GM12874 (cell line): ENCODE measurements around the gene PLPPR3.

ENCODE experiments used
- CTCF ChIP-seq: IDR thresholded peaks from 2 replicates; pipeline ENCODE4 v1.5.1; 2011; ENCODE audit warnings: low read depth, mild to moderate bottlenecking, control low read depth, low read length, moderate library complexity; ENCODE audit not compliant: insufficient read depth

Gene PLPPR3

DNA sequence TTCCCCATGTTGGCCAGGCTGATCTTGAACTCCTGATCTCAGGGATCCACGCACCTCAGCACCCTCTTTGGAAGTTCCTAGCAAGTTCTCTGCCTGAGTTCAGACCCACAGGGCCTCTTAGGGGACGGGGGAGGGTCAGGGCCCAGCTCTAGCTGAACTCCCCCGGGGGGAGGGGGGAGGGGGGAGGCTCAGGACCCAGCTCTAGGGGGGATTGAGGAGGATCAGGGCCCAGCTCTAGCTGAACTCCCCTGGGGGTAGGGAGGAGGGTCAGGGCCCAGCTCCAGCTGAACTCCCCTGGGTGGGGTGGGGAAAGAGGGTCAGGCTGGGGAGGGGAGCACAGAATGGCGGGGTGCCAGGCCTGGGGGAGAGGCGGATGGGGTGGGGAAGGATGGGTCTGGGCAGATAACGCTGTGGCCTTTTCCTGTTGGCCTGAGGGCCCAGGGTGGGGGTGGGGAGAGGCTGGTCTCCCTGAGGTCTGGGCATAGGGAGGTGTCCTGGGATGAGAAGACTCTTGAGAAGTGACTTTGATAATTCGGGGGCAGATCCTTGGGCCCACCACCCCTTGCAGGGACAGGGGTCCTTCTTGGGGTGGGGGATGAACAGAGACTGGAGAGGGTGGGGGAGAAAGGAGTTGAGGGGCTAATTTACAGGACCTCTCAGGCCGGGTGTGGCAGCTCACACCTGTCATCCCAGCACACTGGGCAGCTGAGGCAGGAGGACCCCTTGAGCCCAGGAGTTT is 30.0 kb downstream of the PLPPR3 start:
- no peak for TF ChIP-seq CTCF

- no peak for TF ChIP-seq CTCF
These were observed 30.7 kb downstream of the PLPPR3 start for GRCh38 chr19:791007-791566.

- TF ChIP-seq CTCF: no peak
These were observed 32.1 kb downstream of the PLPPR3 start for GRCh38 chr19:789701-790060.

GRCh38 chr19:788983-789700 is 32.6 kb downstream of the PLPPR3 start:
- no peak for TF ChIP-seq CTCF

- TF ChIP-seq CTCF: no peak
These were observed 33.1 kb downstream of the PLPPR3 start for GRCh38 chr19:788686-788982.

DNA sequence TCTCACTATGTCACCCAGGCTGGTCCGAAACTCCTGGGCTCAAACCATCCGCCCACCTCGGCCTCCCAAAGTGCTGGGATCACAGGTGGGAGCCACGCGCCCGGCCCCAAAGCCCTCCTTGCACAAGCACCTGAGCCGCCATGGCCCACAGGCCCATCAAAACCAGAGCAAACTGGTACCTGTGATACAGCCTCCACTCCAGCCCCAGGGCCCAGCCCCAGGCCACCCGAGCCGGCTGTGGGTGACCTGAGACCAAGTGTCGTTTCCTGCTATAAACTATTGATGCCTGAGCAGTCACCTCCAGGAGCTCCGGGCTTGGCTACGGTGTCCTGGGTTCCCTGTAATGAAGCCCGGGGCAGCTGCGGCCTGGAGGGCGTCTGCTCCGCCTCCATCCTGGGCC is 34.2 kb downstream of the PLPPR3 start:
- no peak for TF ChIP-seq CTCF

GRCh38 chr19:784541-784940 is 37.2 kb downstream of the PLPPR3 start:
- TF ChIP-seq CTCF: no peak
